ENCODE results near the gene PSAP. TPM values are rescaled to one million over a fixed set of nuclear protein-coding genes. Genes with fewer than 3 reads are reported as not detected.

PSAP gene
- total RNA-seq, 1 experiment from 2014 or later = 683 TPM

GRCh38 chr10:71815515-71816130 is 35.4 kb downstream of the PSAP start:
- TF ChIP-seq, protein P1, sequence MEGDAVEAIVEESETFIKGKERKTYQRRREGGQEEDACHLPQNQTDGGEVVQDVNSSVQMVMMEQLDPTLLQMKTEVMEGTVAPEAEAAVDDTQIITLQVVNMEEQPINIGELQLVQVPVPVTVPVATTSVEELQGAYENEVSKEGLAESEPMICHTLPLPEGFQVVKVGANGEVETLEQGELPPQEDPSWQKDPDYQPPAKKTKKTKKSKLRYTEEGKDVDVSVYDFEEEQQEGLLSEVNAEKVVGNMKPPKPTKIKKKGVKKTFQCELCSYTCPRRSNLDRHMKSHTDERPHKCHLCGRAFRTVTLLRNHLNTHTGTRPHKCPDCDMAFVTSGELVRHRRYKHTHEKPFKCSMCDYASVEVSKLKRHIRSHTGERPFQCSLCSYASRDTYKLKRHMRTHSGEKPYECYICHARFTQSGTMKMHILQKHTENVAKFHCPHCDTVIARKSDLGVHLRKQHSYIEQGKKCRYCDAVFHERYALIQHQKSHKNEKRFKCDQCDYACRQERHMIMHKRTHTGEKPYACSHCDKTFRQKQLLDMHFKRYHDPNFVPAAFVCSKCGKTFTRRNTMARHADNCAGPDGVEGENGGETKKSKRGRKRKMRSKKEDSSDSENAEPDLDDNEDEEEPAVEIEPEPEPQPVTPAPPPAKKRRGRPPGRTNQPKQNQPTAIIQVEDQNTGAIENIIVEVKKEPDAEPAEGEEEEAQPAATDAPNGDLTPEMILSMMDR (conservative IDR thresholded peaks at IDR 0.05) = no peak
- no peak for TF ChIP-seq EZH2 (IDR thresholded peaks at IDR 0.05; ENCODE audit: low read depth)
- Histone ChIP-seq H4K20me1 (ENCODE audit: insufficient read depth) (0 out of 2 replicates have a peak, but pooled peaks cover 3% of the 10 kb centered on the region), H3K4me3 (no peak overlapping the region), H3K36me3 (ENCODE audit: low read depth) (peaks cover 24% of the 10 kb centered on the region), H3K4me1 (replicated peaks; ENCODE audit: insufficient read depth) (no peaks in the 10 kb centered on the region), H2AFZ (no peak overlapping the region), H3K27me3 (ENCODE audit: insufficient read depth, low read depth) (no peaks in the 10 kb centered on the region), H3K9me3 (ENCODE audit: insufficient read depth, low read depth) (no peaks in the 10 kb centered on the region), H3K27ac (no peak overlapping the region), H3F3A (ENCODE audit: insufficient read depth, low read depth) (0 out of 2 replicates have a peak, but pooled peaks cover 10% of the 10 kb centered on the region), H3K4me2 (no peak overlapping the region), H3K79me2 (ENCODE audit: low read depth) (no peaks in the 10 kb centered on the region), H3K9me2 (ENCODE audit: insufficient read depth) (no peaks in the 10 kb centered on the region)
- ChIA-PET CTCF (no interaction called here), POLR2A (ENCODE audit: unreplicated experiment) (no interaction called here)
- intact Hi-C loops (cut with micrococcal nuclease; ENCODE audit: unreplicated experiment) = no loop called here
- DNase-seq = peak in 1 of 2 experiments; percentile 26
- BruUV-seq (replicated peaks) = no TSS peak

GRCh38 chr10:71814922-71815411 is 36.1 kb downstream of the PSAP start:
- H3K9me2 ChIP-seq (ENCODE audit: insufficient read depth) = no peaks in the 10 kb centered on the region
- H3K9me3 ChIP-seq (ENCODE audit: insufficient read depth, low read depth) = no peaks in the 10 kb centered on the region
- H2AFZ ChIP-seq = no peak overlapping the region
- H3K4me3 ChIP-seq = no peak overlapping the region
- no peak overlapping the region for H3K4me2 ChIP-seq
- POLR2A ChIA-PET (ENCODE audit: unreplicated experiment) = no interaction called here
- no TSS peak for BruUV-seq (replicated peaks)
- no peaks in the 10 kb centered on the region for H3K79me2 ChIP-seq (ENCODE audit: low read depth)
- H3K27me3 ChIP-seq (ENCODE audit: insufficient read depth, low read depth) = no peaks in the 10 kb centered on the region
- H3K4me1 ChIP-seq (replicated peaks; ENCODE audit: insufficient read depth) = no peaks in the 10 kb centered on the region
- TF ChIP-seq, protein P1 (conservative IDR thresholded peaks at IDR 0.05) = no peak
- no peak for TF ChIP-seq EZH2 (IDR thresholded peaks at IDR 0.05; ENCODE audit: low read depth)
- H4K20me1 ChIP-seq (ENCODE audit: insufficient read depth) = 0 out of 2 replicates have a peak, but pooled peaks cover 3% of the 10 kb centered on the region
- H3K36me3 ChIP-seq (ENCODE audit: low read depth) = peaks cover 20% of the 10 kb centered on the region; the same call in 1 of the 2 replicates
- 0 out of 2 replicates have a peak, but pooled peaks cover 10% of the 10 kb centered on the region for H3F3A ChIP-seq (ENCODE audit: insufficient read depth, low read depth)
- intact Hi-C loops (cut with micrococcal nuclease; ENCODE audit: unreplicated experiment) = loop anchor here (5.0 kb wide), 3 partner anchors 103 to 503 kb away; partner anchors contain the start of gene CDH23
- H3K27ac ChIP-seq = no peak overlapping the region
- CTCF ChIA-PET = no interaction called here
- DNase-seq = peak in 1 of 2 experiments; percentile 20

DNA sequence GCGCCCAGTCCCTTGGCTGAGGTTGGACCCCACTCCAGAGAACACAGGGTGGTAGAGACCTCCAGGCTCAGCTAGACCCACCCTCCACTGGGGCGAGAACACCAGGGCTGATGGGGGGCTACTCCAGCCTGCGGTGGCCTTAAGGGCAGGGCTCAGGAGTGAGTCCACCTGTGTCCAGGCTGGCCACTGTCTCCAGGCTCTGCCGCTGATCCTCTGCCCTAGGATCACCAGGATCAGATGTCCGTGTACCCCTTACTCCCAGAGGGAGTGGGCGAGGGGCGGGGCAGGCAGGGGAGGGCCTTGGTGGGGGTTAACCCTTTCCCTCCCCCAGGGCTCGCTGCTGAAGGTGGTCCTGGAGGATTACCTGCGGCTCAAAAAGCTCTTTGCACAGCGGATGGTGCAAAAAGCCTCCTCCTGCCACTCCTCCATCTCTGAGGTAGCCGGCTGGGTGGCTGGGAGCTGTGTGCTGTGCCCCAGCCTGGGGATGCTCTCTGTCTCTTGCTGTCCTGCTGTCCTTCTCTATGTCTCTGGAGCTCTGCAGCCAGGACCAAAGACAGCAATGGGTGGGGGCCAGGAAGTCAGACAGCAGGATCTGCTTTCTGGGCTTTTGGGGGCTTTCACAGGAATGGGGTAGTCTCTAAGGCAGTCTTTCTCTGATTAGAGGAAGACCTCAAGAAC is 38.0 kb downstream of the PSAP start:
- H4K20me1 ChIP-seq (ENCODE audit: insufficient read depth) = 0 out of 2 replicates have a peak, but pooled peaks cover 3% of the 10 kb centered on the region
- no peaks in the 10 kb centered on the region for H3K4me1 ChIP-seq (replicated peaks; ENCODE audit: insufficient read depth)
- TF ChIP-seq EZH2 (IDR thresholded peaks at IDR 0.05; ENCODE audit: low read depth) = no peak
- TF ChIP-seq, protein P1 (conservative IDR thresholded peaks at IDR 0.05) = no peak
- no peaks in the 10 kb centered on the region for H3K9me3 ChIP-seq (ENCODE audit: insufficient read depth, low read depth)
- H3F3A ChIP-seq (ENCODE audit: insufficient read depth, low read depth) = peaks cover 10% of the 10 kb centered on the region; the same call in 1 of the 2 replicates
- DNase-seq = no peak
- POLR2A ChIA-PET (ENCODE audit: unreplicated experiment) = no interaction called here
- H3K36me3 ChIP-seq (ENCODE audit: low read depth) = peaks cover 10% of the 10 kb centered on the region; the same call in 1 of the 2 replicates
- intact Hi-C loops (cut with micrococcal nuclease; ENCODE audit: unreplicated experiment) = loop anchor here (5.0 kb wide), 3 partner anchors 101 to 501 kb away; partner anchors contain the start of gene CDH23
- BruUV-seq (replicated peaks) = no TSS peak
- no peaks in the 10 kb centered on the region for H3K27me3 ChIP-seq (ENCODE audit: insufficient read depth, low read depth)
- CTCF ChIA-PET = interaction anchor here (0.7 to 0.9 kb wide), 2 partner anchors 116 to 171 kb away, joined by 4 to 15 read pairs; no protein-coding TSS in a partner anchor
- no peak overlapping the region for H3K4me3 ChIP-seq
- H3K79me2 ChIP-seq (ENCODE audit: low read depth) = no peaks in the 10 kb centered on the region
- H3K27ac ChIP-seq = no peak overlapping the region
- H3K4me2 ChIP-seq = no peak overlapping the region
- no peaks in the 10 kb centered on the region for H3K9me2 ChIP-seq (ENCODE audit: insufficient read depth)
- H2AFZ ChIP-seq = no peak overlapping the region
